Activated gamma-delta T cell treated with anti-CD3 and anti-CD28 coated beads, Interleukin-2, amount 50 U/mL, for 16 hours (primary cell): ENCODE results near the gene TEX53.

ENCODE experiments used
- DNase-seq: peaks from one replicate; pipeline ENCODE4 v3.0.0-alpha.2; 2020; ENCODE audit warnings: low read depth

Gene TEX53

GRCh38 chr9:114634387-114634786 is 23.2 kb downstream of the TEX53 start:
- no peak for DNase-seq

- DNase-seq = no peak
Measured at GRCh38 chr9:114633438-114634089, 24.0 kb downstream of the TEX53 start.

GRCh38 chr9:114631166-114631565 is 26.4 kb downstream of the TEX53 start:
- DNase-seq = no peak

- no peak for DNase-seq
Measured at GRCh38 chr9:114629563-114630090, 28.0 kb downstream of the TEX53 start.

GRCh38 chr9:114627553-114627952 is 30.1 kb downstream of the TEX53 start:
- DNase-seq = no peak

GRCh38 chr9:114626415-114627020 is 31.1 kb downstream of the TEX53 start:
- no peak for DNase-seq

GRCh38 chr9:114624677-114625076 is 32.9 kb downstream of the TEX53 start:
- DNase-seq = no peak

- DNase-seq = no peak
Measured at GRCh38 chr9:114621975-114622609, 35.5 kb downstream of the TEX53 start.

- DNase-seq = no peak
Measured at GRCh38 chr9:114621561-114621960, 36.0 kb downstream of the TEX53 start.

- DNase-seq = no peak
Measured at GRCh38 chr9:114619191-114619761, 38.3 kb downstream of the TEX53 start.

GRCh38 chr9:114616684-114617520 is 40.7 kb downstream of the TEX53 start:
- DNase-seq = no peak

GRCh38 chr9:114614373-114614772 is 43.2 kb downstream of the TEX53 start:
- DNase-seq = no peak

GRCh38 chr9:114613919-114614318 is 43.7 kb downstream of the TEX53 start:
- no peak for DNase-seq

- DNase-seq = no peak
Measured at GRCh38 chr9:114613087-114613486, 44.5 kb downstream of the TEX53 start.

GRCh38 chr9:114612272-114612923 is 45.2 kb downstream of the TEX53 start:
- no peak for DNase-seq

GRCh38 chr9:114611516-114612271 is 45.9 kb downstream of the TEX53 start:
- peak; percentile 37 for DNase-seq

- no peak for DNase-seq
Measured at GRCh38 chr9:114608525-114608796, 49.1 kb downstream of the TEX53 start.

GRCh38 chr9:114607671-114608524 is 49.7 kb downstream of the TEX53 start:
- no peak for DNase-seq

- no peak for DNase-seq
Measured at GRCh38 chr9:114606597-114607207, 50.9 kb downstream of the TEX53 start.
